MM.1S (cell line): ENCODE results near the gene KRT73.

ENCODE experiments used
- EZH2 ChIP-seq: fragments of 300-600 bp; sonication (generic); optimal IDR thresholded peaks from 2 replicates; pipeline ENCODE3; 2017; ENCODE audit warnings: low read depth, mild to moderate bottlenecking, antibody characterized with exemption, low read length, mixed read lengths
- EZH2phosphoT487 ChIP-seq: fragments of 300-600 bp; sonication (generic); IDR thresholded peaks from 2 replicates; pipeline ENCODE4 v1.6.1; 2018; ENCODE audit warnings: antibody characterized with exemption, low read length
- TF ChIP-seq, protein P1 (sequence below): fragments of 300-600 bp; sonication (generic); IDR thresholded peaks from 2 replicates; pipeline ENCODE4 v1.5.1; 2016; ENCODE audit warnings: antibody characterized with exemption, low read length, mixed read lengths

DNA sequence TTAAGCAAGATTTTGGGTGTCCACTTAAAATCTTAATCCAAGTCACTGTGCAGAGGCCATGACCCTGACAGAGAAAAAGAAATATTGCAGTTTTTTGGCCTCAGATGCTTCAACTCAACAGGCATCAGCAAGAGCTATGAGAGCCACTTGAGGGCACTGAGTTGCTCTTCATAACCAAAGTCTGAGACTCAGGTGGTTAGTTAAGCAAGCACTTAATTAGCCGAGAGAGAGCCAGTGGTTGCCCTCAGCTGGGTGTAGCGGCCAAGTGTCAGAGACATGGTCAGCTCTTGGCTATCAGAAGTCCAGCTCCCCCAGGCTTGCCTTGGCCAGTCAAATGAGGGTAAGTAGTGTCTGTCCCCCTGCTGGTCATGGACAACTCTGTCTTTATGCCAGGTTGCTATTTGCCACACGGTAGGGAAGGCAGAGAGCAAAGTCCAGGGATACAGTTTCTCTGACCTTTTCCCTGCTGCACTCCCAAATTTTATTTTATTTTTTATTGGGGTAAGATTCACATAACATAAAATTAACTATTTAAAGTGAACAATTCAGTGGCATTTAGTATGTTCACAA is 56.4 kb downstream of the KRT73 start:
- TF ChIP-seq EZH2phosphoT487 (no peak), EZH2 (no peak)
- TF ChIP-seq, protein P1, sequence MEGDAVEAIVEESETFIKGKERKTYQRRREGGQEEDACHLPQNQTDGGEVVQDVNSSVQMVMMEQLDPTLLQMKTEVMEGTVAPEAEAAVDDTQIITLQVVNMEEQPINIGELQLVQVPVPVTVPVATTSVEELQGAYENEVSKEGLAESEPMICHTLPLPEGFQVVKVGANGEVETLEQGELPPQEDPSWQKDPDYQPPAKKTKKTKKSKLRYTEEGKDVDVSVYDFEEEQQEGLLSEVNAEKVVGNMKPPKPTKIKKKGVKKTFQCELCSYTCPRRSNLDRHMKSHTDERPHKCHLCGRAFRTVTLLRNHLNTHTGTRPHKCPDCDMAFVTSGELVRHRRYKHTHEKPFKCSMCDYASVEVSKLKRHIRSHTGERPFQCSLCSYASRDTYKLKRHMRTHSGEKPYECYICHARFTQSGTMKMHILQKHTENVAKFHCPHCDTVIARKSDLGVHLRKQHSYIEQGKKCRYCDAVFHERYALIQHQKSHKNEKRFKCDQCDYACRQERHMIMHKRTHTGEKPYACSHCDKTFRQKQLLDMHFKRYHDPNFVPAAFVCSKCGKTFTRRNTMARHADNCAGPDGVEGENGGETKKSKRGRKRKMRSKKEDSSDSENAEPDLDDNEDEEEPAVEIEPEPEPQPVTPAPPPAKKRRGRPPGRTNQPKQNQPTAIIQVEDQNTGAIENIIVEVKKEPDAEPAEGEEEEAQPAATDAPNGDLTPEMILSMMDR: 0 out of 2 replicates have a peak, but pooled peaks have one; percentile 6
